Trophoblast cell (in vitro differentiated cells and primary cell): Measurements from ENCODE around the gene RNASE13.

ENCODE experiments used
- DNase-seq, 2 donors: peaks; one replicate each; pipeline ENCODE4 v3.0.0-alpha.2; 2016
- H2AFZ ChIP-seq: 2 replicates; pipeline ENCODE4 v1.6.1; 2013; ENCODE audit warnings: low read length, moderate library complexity, mild to moderate bottlenecking; ENCODE audit not compliant: insufficient read depth, poor library complexity
- H2AK5ac ChIP-seq: 2 replicates; pipeline ENCODE4 v1.6.1; 2013; ENCODE audit warnings: mild to moderate bottlenecking, low read length
- H2BK120ac ChIP-seq: 2 replicates; pipeline ENCODE4 v1.6.1; 2013; ENCODE audit warnings: low read length, mild to moderate bottlenecking, moderate library complexity; ENCODE audit not compliant: insufficient read depth, poor library complexity
- H2BK12ac ChIP-seq: 2 replicates; pipeline ENCODE4 v1.6.1; 2013; ENCODE audit warnings: mild to moderate bottlenecking, low read length, moderate library complexity
- H2BK5ac ChIP-seq: 2 replicates; pipeline ENCODE4 v1.6.1; 2013; ENCODE audit warnings: low read length, low read depth, moderate library complexity, mild to moderate bottlenecking; ENCODE audit not compliant: poor library complexity
- H3K14ac ChIP-seq: 2 replicates; pipeline ENCODE4 v1.6.1; 2013; ENCODE audit warnings: mild to moderate bottlenecking, low read length
- H3K18ac ChIP-seq: 2 replicates; pipeline ENCODE4 v1.6.1; 2013; ENCODE audit warnings: mild to moderate bottlenecking, low read length
- H3K23ac ChIP-seq: 2 replicates; pipeline ENCODE4 v1.6.1; 2013; ENCODE audit warnings: low read length
- H3K27ac ChIP-seq: 2 replicates; pipeline ENCODE4 v1.5.1; 2013; ENCODE audit warnings: low read depth, mild to moderate bottlenecking, inconsistent platforms, low read length, moderate library complexity
- H3K27me3 ChIP-seq: 2 replicates; pipeline ENCODE4 v1.6.1; 2013; ENCODE audit warnings: inconsistent platforms, mild to moderate bottlenecking, low read length, moderate library complexity; ENCODE audit not compliant: insufficient read depth
- H3K36me3 ChIP-seq, 2 experiments: 1 replicate in 1 of 2; 2 replicates in 1 of 2; pipeline ENCODE4 v1.6.1; 2013; ENCODE audit warnings: low read length in 2 of 2, mild to moderate bottlenecking in 2 of 2, moderate library complexity in 1 of 2; ENCODE audit not compliant: insufficient read depth in 2 of 2, control insufficient read depth in 1 of 2
- H3K4ac ChIP-seq: 2 replicates; pipeline ENCODE4 v1.6.1; 2013; ENCODE audit warnings: low read depth, mild to moderate bottlenecking, low read length, moderate library complexity
- H3K4me1 ChIP-seq, 2 experiments: 1 replicate in 1 of 2; 2 replicates in 1 of 2; pipeline ENCODE4 v1.6.1; 2013; ENCODE audit warnings: low read length in 2 of 2, mild to moderate bottlenecking in 2 of 2, moderate library complexity in 1 of 2; ENCODE audit not compliant: insufficient read depth in 2 of 2, control insufficient read depth in 1 of 2
- H3K4me2 ChIP-seq: 2 replicates; pipeline ENCODE4 v1.6.1; 2013; ENCODE audit warnings: inconsistent platforms, mild to moderate bottlenecking, low read length, moderate library complexity
- H3K4me3 ChIP-seq: 2 replicates; pipeline ENCODE4 v1.5.1; 2013; ENCODE audit warnings: mild to moderate bottlenecking, low read depth, low read length, inconsistent platforms
- H3K79me1 ChIP-seq: one replicate; pipeline ENCODE4 v1.6.1; 2013; ENCODE audit warnings: low read length
- H3K79me2 ChIP-seq: 2 replicates; pipeline ENCODE4 v1.6.1; 2013; ENCODE audit warnings: low read length, mild to moderate bottlenecking; ENCODE audit not compliant: control insufficient read depth, insufficient read depth, poor library complexity
- H3K9ac ChIP-seq: 2 replicates; pipeline ENCODE4 v1.6.1; 2013; ENCODE audit warnings: mild to moderate bottlenecking, low read length
- H3K9me3 ChIP-seq: 2 replicates; pipeline ENCODE4 v1.6.1; 2013; ENCODE audit warnings: low read depth, mild to moderate bottlenecking, control low read depth, inconsistent platforms, low read length; ENCODE audit not compliant: insufficient read depth
- H4K12ac ChIP-seq: 2 replicates; pipeline ENCODE4 v1.6.1; 2013; ENCODE audit warnings: low read depth, mild to moderate bottlenecking, low read length, moderate library complexity
- H4K8ac ChIP-seq: 2 replicates; pipeline ENCODE4 v1.6.1; 2013; ENCODE audit warnings: low read depth, mild to moderate bottlenecking, low read length, moderate library complexity
- H4K91ac ChIP-seq: one replicate; pipeline ENCODE4 v1.6.1; 2013; ENCODE audit warnings: low read depth, mild to moderate bottlenecking, low read length, moderate library complexity
- WGBS: extraction: QIAGEN DNeasy Blood & Tissue Kit; methylation state at CpG from one replicate; pipeline ENCODE4 v1.1.7; 2013; ENCODE audit warnings: missing lambda C conversion rate; ENCODE audit not compliant: insufficient read length, insufficient coverage; ENCODE audit errors: extremely low coverage; 5-methylcytosine and 5-hydroxymethylcytosine counted together

Gene RNASE13

GRCh38 chr14:21078726-21079125 is 44.1 kb upstream of the RNASE13 start:
- Histone ChIP-seq H4K12ac (no peak overlapping the region), H3K23ac (no peak overlapping the region), H4K91ac (no peak overlapping the region), H3K4me1 (no peaks in the 10 kb centered on the region), H3K79me1 (no peaks in the 10 kb centered on the region), H2BK12ac (no peak overlapping the region), H3K79me2 (no peaks in the 10 kb centered on the region), H2AK5ac (no peak overlapping the region), H3K27ac (no peak overlapping the region), H3K14ac (no peak overlapping the region), H3K9me3 (no peaks in the 10 kb centered on the region), H2BK120ac (no peak overlapping the region), H3K18ac (no peak overlapping the region), H3K27me3 (no peaks in the 10 kb centered on the region), H4K8ac (no peak overlapping the region), H3K4me3 (no peak overlapping the region), H3K9ac (no peak overlapping the region), H3K4ac (no peak overlapping the region), H2BK5ac (no peak overlapping the region), H3K4me2 (no peak overlapping the region), H3K36me3 (peaks cover 71 to 88% of the 10 kb centered on the region in 2 experiments), H2AFZ (no peak overlapping the region)
- WGBS, result no CpG with 5 or more reads among the region's 10 CpGs
- DNase-seq, result no peak

- Histone ChIP-seq H2BK120ac (no peak overlapping the region), H2BK12ac (no peak overlapping the region), H4K91ac (no peak overlapping the region), H3K4me2 (no peak overlapping the region), H2AK5ac (no peak overlapping the region), H3K4ac (no peak overlapping the region), H3K27ac (no peak overlapping the region), H3K18ac (no peak overlapping the region), H3K4me1 (no peaks in the 10 kb centered on the region), H3K4me3 (no peak overlapping the region), H3K36me3 (peaks cover 70 to 88% of the 10 kb centered on the region in 2 experiments), H3K79me1 (no peaks in the 10 kb centered on the region), H2BK5ac (no peak overlapping the region), H2AFZ (no peak overlapping the region), H3K23ac (no peak overlapping the region), H3K14ac (no peak overlapping the region), H4K12ac (no peak overlapping the region), H3K27me3 (no peaks in the 10 kb centered on the region), H4K8ac (no peak overlapping the region), H3K9me3 (no peaks in the 10 kb centered on the region), H3K79me2 (no peaks in the 10 kb centered on the region), H3K9ac (no peak overlapping the region)
- no peak for DNase-seq
- no CpG with 5 or more reads among the region's 5 CpGs for WGBS
These were observed 43.7 kb upstream of the RNASE13 start for GRCh38 chr14:21078287-21078686.

GRCh38 chr14:21077672-21078071 is 43.1 kb upstream of the RNASE13 start:
- no peak overlapping the region for H4K8ac ChIP-seq
- no peak overlapping the region for H4K12ac ChIP-seq
- no peak overlapping the region for H2BK5ac ChIP-seq
- no peaks in the 10 kb centered on the region for H3K27me3 ChIP-seq
- no peaks in the 10 kb centered on the region for H3K79me2 ChIP-seq
- H3K9me3 ChIP-seq, result no peaks in the 10 kb centered on the region
- no peaks in the 10 kb centered on the region for H3K4me1 ChIP-seq
- H3K14ac ChIP-seq, result no peak overlapping the region
- H3K36me3 ChIP-seq, result peaks cover 69 to 90% of the 10 kb centered on the region in 2 experiments
- no peak overlapping the region for H2AFZ ChIP-seq
- no peak overlapping the region for H3K4me2 ChIP-seq
- no peak overlapping the region for H3K4ac ChIP-seq
- no peak overlapping the region for H2BK12ac ChIP-seq
- H2AK5ac ChIP-seq, result no peak overlapping the region
- no peak overlapping the region for H3K4me3 ChIP-seq
- no CpG with 5 or more reads among the region's 2 CpGs for WGBS
- no peaks in the 10 kb centered on the region for H3K79me1 ChIP-seq
- H3K18ac ChIP-seq, result no peak overlapping the region
- H3K9ac ChIP-seq, result no peak overlapping the region
- no peak overlapping the region for H3K23ac ChIP-seq
- no peak overlapping the region for H3K27ac ChIP-seq
- H2BK120ac ChIP-seq, result no peak overlapping the region
- no peak overlapping the region for H4K91ac ChIP-seq
- no peak for DNase-seq

- no peak overlapping the region for H3K27ac ChIP-seq
- no peak overlapping the region for H3K14ac ChIP-seq
- no peak overlapping the region for H4K91ac ChIP-seq
- H3K4me1 ChIP-seq, result peaks cover 8 to 12% of the 10 kb centered on the region in 2 experiments
- H3K27me3 ChIP-seq, result no peaks in the 10 kb centered on the region
- WGBS, result no CpG with 5 or more reads among the region's 9 CpGs
- no peak overlapping the region for H3K18ac ChIP-seq
- no peak for DNase-seq
- H3K9me3 ChIP-seq, result no peaks in the 10 kb centered on the region
- H4K12ac ChIP-seq, result no peak overlapping the region
- no peak overlapping the region for H2BK12ac ChIP-seq
- no peak overlapping the region for H3K9ac ChIP-seq
- H3K36me3 ChIP-seq, result peaks cover 51 to 73% of the 10 kb centered on the region in 2 experiments
- peaks cover 8% of the 10 kb centered on the region for H3K79me1 ChIP-seq
- H3K23ac ChIP-seq, result no peak overlapping the region
- peaks cover 5% of the 10 kb centered on the region for H3K79me2 ChIP-seq
- H2AFZ ChIP-seq, result no peak overlapping the region
- H2BK5ac ChIP-seq, result no peak overlapping the region
- H2AK5ac ChIP-seq, result no peak overlapping the region
- H3K4me3 ChIP-seq, result no peak overlapping the region
- H3K4me2 ChIP-seq, result no peak overlapping the region
- no peak overlapping the region for H2BK120ac ChIP-seq
- H3K4ac ChIP-seq, result no peak overlapping the region
- no peak overlapping the region for H4K8ac ChIP-seq
These were observed 41.3 kb upstream of the RNASE13 start for GRCh38 chr14:21075719-21076437.
